SU-DHL-6 (cell line): ENCODE measurements around the gene FITM2.

Experiments
- EZH2phosphoT487 ChIP-seq: fragments of 200-600 bp; sonication (generic), shearing (Covaris generic); conservative IDR thresholded peaks from 2 replicates; pipeline ENCODE4 v1.6.1; 2018; ENCODE audit warnings: mild to moderate bottlenecking, antibody characterized with exemption, low read length, moderate library complexity, mixed read lengths
- TF ChIP-seq, protein P1 (sequence below): fragments of 200-600 bp; sonication (generic); IDR thresholded peaks from one replicate; pipeline ENCODE4 v1.5.1; 2017; ENCODE audit warnings: antibody characterized with exemption, mild to moderate bottlenecking, low read length, moderate library complexity; ENCODE audit not compliant: insufficient read depth, poor library complexity, severe bottlenecking

DNA sequence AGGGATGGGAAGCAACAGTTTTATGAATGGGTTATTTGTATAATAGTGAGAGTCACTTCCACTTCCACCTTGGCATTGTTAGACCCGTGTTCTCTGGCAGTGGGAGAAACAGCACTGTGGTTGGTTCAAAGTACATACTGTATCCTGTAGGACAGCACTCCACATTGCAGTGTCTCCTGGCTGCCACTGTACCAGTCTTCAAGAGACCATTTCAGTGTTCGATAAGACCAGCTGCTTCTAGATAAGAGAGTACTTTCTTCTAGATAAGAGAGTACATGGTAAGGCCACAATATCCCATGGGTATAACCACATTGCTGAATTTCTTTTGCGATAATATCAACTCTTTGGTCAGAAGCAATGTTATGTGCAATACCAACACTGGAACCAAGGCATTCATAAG lies 28.8 kb downstream of the FITM2 start:
- TF ChIP-seq, protein P1, sequence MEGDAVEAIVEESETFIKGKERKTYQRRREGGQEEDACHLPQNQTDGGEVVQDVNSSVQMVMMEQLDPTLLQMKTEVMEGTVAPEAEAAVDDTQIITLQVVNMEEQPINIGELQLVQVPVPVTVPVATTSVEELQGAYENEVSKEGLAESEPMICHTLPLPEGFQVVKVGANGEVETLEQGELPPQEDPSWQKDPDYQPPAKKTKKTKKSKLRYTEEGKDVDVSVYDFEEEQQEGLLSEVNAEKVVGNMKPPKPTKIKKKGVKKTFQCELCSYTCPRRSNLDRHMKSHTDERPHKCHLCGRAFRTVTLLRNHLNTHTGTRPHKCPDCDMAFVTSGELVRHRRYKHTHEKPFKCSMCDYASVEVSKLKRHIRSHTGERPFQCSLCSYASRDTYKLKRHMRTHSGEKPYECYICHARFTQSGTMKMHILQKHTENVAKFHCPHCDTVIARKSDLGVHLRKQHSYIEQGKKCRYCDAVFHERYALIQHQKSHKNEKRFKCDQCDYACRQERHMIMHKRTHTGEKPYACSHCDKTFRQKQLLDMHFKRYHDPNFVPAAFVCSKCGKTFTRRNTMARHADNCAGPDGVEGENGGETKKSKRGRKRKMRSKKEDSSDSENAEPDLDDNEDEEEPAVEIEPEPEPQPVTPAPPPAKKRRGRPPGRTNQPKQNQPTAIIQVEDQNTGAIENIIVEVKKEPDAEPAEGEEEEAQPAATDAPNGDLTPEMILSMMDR: no peak
- TF ChIP-seq EZH2phosphoT487: no peak
